KOPT-K1 (cell line): ENCODE results near the gene PDGFA.

Experiments used
- H3K27ac ChIP-seq: fragments of 200-600 bp; sonication (generic); 2 replicates; pipeline ENCODE4 v1.5.1; 2016; ENCODE audit warnings: antibody characterized with exemption, mild to moderate bottlenecking, low read depth, low read length; ENCODE audit not compliant: poor library complexity, severe bottlenecking
- H3K36me3 ChIP-seq: fragments of 200-600 bp; sonication (generic); 2 replicates; pipeline ENCODE4 v1.5.1; 2017; ENCODE audit warnings: antibody characterized with exemption, mild to moderate bottlenecking, low read length, moderate library complexity; ENCODE audit not compliant: insufficient read depth
- H3K9me3 ChIP-seq: fragments of 200-600 bp; sonication (generic); 2 replicates; pipeline ENCODE4 v1.5.1; 2017; ENCODE audit warnings: antibody characterized with exemption, low read length, mild to moderate bottlenecking; ENCODE audit not compliant: insufficient read depth, poor library complexity, severe bottlenecking

The PDGFA gene

DNA sequence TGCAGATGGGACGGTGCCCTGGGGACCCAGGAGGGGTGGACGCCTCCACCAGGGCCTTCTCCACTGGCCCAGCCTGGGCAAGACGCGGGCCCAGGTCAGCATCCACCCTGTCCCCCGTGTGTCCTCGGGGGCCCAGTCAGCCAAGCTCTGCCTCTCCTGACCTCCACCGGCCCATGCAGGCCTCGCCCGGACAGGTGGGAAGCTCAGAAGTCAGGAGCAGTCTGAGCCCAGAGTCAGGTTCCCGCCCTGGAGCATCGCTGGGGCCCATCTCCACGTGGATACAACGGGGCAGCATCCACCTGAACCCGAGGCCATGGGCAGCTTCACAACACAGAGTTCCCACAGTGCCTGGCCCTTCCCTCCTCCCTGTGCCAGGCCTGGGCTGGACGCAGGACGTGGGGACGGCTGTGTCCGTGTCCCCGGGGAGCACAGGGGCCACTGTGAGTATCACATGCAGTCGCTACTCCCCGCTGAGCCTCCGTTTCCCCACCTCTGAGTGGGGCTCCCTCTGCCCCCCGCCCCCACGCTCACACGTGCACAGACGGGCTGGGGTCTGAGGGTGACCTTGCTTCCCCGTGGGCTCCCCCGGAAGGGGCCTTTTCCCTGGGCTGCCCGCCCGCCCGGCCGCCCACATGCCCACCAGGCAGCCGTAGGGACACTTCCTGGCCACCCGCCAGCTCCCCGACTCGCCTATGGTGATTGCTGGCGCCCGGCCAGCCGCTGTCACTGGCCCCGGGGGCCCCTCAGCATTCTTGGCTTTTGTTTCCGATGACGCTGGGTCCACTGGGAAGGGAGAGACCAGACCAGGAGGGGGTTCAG, 64.3 kb downstream of the PDGFA start:
- Histone ChIP-seq H3K9me3 (no peaks in the 10 kb centered on the region), H3K36me3 (no peaks in the 10 kb centered on the region), H3K27ac (no peak overlapping the region)

DNA sequence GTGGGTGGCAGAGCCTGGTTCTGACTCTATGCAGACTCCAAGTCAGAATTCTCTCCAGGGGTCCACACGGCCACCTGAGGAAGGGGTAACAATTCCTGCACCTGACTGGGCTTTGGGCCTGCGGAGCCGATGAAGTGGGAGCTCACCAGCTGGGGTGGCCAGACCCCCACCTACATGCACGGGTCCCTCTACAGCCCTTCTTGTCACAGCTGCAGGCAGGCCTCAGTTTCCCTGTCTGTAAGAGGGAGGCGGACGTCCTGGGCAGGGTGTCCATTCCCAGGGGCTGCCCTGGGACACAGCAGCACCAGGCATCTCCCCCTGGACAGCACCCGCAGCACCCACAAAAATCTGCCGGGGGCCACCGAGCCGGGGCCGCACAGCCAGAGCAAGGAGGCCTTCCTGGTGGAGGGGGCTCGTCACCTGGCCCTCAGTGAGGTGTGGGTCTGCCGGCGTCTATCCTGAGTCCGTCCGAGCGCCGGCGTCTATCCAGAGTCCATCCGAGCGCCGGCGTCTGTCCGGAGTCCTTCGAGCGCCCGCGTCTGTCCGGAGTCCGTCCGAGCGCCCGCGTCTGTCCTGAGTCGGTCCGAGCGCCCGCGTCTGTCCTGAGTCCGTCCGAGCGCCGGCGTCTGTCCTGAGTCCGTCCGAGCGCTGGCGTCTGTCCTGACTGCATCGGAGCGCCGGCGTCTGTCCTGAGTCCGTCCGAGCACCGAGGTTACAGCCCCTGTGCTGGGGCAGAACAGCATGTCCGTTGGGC, 65.1 kb downstream of the PDGFA start:
- no peaks in the 10 kb centered on the region for H3K36me3 ChIP-seq
- H3K9me3 ChIP-seq = no peaks in the 10 kb centered on the region
- H3K27ac ChIP-seq = no peak overlapping the region

DNA sequence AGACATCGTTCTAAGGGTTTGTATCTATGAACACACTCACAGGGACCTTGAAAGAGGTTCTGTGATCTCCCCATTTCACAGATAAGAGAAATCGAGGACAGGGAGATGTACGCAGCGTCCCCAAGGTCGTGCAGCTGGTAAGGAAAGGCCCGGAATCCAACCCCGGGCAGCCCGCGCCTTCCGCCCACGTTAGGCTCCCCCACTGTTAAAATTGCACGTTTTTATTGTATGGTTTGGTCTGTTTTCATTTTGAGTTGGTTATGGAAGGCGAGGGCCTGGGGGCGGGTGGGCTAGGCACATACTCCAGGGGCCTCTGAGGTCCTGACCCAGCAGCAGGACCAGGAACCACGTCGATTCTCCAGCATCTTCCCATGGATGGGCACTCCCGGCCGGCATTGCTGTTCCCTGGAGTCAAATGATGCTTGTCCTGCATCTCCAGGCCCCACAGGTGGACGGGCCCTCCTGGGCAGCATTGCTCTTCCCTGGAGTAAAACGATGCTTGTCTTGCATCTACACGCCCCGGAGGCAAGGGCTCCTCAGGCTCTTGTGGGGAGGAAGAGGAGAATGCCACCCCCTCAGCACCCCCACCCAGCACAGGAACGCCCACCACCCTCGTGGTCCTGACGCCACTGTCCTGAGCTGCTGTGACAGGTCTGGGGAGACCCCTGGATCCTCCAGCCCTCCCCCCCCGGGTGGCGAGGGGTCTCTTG, 65.9 kb downstream of the PDGFA start:
- Histone ChIP-seq H3K36me3 (no peaks in the 10 kb centered on the region), H3K9me3 (no peaks in the 10 kb centered on the region), H3K27ac (no peak overlapping the region)

DNA sequence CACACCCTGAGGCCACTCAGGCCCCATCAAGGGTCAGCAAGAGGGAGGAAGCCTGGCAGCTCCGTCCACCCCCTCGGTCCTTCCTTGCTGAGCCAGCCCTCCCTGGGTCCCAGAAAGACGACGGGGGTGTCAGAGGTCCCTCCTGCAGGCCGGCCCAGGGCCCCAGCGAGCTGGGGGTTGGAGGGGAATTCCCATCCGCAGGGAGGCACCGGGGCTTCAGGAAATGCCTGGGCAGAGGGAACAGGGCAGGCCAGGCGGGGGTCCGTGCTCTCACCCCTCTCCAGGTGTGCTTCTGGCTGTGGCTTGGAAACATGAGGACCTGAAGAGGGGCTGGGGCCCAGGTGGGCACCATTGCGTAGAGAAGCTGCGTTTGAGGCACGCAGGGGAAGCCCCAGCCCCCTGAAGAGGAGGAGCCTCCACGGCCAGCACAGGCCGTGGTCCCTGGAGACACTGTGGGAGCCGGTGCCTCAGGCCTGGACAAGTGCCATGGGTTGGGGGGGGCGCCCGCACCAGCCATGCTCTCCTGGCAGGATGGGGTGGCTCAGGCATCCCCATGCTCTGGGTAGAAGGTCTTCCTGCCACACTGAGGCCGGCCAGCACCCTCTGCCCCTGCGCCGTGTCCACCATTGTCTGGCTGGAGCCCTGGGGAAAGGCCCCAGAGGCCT, 66.7 kb downstream of the PDGFA start:
- Histone ChIP-seq H3K27ac (no peak overlapping the region), H3K9me3 (no peaks in the 10 kb centered on the region), H3K36me3 (no peaks in the 10 kb centered on the region)

DNA sequence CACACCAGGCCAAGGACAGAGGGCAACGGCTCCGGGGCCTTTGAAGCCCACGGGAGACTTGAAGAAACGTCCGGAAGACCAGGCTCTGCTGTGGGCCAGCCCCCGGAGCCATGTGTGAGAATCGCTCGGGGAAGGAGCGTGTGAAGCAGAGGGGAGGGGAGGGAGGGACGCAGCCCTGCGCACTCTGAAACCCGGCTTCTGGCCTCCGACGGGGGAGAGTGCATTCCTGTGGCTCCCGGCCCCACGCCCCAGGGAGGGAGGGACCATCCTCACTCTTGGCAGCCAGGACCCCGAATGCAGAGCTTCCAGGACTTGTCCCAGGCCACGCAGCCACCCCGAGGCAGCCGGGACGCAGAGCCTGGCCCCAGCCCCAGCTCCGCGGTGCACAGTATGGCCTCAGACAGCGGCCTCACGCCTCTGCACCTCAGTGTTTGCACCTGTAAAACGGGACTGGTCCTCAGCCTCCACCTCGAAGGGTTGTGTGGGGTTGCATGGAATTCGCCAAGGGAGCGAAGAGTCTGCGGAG, 67.4 kb downstream of the PDGFA start:
- Histone ChIP-seq H3K9me3 (no peaks in the 10 kb centered on the region), H3K36me3 (no peaks in the 10 kb centered on the region), H3K27ac (no peak overlapping the region)

DNA sequence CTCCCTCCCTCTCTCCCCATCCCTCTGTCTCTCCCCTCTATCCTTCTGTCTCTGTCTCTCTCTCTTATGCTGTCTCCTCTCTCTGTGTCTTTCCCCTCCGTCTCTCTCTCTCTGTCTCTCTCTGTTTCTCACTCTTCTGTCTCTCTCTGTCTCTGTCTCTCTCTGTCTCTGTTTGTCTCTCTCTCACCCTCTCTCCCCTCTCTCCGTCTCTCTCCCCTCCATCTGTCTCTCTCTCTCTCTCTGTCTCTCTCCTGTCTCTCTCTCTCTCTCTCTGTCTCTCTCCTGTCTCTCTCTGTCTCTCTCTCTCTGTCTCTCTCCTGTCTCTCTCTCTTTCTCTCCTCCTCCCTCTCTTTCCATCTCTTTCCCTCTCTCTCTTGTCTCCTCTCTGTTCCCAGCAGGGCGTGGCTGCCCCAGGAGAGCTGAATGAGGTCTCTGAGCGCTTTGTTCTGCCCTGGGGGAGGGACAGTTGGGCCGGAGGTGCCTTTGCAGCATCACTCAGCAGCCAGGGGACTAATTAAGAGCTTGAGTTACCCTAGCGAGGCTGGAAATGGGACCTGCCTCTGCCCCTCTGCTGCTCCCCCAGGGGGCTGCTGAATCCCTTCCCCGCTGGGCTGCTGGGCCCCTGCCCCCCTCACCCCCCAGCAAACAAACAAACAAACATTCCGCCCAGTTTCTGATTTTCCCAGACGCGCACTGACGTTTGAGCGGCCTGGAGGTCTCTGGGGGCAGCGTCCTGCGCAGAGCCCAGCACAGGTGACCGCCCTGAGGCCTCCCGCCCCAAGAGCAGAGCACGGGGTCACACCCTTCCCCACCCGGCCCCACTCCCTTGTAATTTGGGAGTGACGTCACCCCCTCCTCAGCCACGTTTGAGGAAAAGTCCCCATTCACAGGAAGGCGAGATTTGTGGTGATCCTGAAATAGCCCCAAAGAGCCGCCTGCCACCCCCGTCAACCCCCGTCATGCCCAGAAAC, 68.1 kb downstream of the PDGFA start:
- H3K36me3 ChIP-seq = no peaks in the 10 kb centered on the region
- H3K27ac ChIP-seq = no peak overlapping the region
- H3K9me3 ChIP-seq = no peaks in the 10 kb centered on the region

DNA sequence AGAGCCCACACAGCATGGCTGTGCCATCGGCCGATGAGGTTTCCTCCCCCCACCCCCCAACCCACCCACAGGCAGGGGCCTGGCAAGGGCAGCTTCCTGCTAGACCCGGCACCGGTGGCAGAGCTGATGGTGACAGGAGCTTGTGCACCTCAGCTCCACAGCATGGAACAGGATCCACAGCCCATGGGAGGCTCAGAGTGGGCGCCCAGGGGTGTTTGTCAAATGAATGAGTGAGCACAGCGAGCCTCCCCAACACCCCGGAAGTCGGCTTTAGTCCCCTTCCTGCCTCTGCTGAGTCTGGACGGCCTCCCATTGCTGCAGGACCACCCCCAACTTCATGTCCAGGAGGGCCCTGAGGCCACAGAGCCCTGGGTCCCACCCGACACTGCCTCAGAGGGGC, 68.9 kb downstream of the PDGFA start:
- Histone ChIP-seq H3K36me3 (no peaks in the 10 kb centered on the region), H3K27ac (no peak overlapping the region), H3K9me3 (no peaks in the 10 kb centered on the region)

DNA sequence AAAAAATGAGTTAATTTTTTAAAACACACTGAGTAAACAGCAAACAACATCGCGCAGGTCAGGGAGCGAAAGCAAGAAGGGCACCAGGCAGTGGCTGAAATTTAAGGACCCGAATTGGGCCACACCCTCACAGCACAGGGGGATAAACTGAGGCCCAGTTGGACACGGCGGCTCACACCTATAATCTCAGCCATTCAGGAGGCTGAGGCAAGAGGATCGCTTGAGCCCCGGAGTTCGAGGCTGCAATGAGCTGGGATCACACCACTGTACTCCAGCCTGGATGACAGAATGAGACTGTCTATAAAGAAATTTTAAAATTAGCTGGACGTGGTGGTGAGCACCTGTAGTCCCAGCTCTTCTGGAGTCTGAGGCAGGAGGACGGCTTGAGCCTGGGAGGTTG, 69.6 kb downstream of the PDGFA start:
- Histone ChIP-seq H3K9me3 (no peaks in the 10 kb centered on the region), H3K36me3 (no peaks in the 10 kb centered on the region)

DNA sequence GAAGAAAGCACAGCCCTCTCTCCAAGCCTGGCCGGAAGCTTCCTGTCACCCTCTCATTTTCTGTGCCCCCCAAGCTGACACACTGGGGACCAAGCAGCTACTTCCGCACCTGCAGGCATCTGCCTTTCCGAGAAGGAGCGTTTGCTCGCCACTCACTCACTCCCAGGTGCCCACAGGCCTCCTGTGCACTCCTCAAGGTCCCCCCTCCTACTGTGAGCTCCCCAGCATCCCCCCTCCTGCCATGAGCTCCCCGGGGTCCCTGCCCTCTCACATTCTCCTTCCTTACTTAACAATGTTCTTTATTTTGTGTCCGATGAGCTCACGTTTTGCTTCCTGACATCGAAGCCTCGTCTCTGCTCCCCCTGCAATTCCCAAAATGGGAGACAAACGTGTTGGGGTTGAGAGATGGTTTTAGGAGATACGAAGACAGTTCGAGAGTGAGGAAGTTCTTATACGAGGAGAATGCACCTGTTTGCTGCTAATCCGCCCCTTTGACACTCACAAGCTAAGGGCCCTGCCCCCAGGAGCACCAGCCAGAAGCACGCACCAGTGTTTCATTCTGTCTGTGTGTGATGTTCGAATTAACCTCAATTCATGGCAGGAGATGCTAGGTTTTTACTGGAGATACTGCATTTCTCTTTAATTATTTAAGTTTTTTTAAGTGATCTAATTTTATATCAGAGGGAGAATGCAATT, 70.2 kb downstream of the PDGFA start:
- Histone ChIP-seq H3K9me3 (no peaks in the 10 kb centered on the region), H3K27ac (peak overlapping the region; percentile 37), H3K36me3 (no peaks in the 10 kb centered on the region)

More for the DNA sequence above, 69.6 kb downstream of the PDGFA start:
- H3K27ac ChIP-seq = no peak overlapping the region

DNA sequence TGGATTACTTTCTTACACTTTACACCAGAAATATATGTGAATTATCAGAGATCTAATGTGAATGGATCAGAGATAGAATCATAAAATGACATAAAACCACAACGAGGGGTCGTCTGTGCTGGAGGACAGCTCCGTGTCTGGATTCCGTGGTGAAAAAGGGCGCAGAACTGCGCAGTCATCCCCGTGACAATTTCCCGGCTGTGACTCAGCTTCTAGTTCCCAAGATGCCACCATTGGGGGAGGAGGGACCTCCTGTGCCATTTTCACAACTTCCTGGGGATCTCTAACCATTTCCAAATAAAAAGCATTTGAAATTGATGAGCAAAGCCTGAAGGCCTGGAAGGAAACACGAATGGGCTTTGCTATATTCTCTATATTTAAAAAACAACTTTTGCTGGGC, 72.1 kb downstream of the PDGFA start:
- no peaks in the 10 kb centered on the region for H3K9me3 ChIP-seq
- no peaks in the 10 kb centered on the region for H3K36me3 ChIP-seq
- H3K27ac ChIP-seq = no peak overlapping the region
